AG10803 (cell line): ENCODE measurements around the gene FAM241B.

Experiments used
- DNase-seq: peaks from one replicate; pipeline ENCODE4 v3.0.0; 2010; ENCODE audit warnings: low read depth
- H3K4me3 ChIP-seq: 2 replicates; pipeline ENCODE4 v1.5.1; 2011; ENCODE audit warnings: mild to moderate bottlenecking, low read length, control low read depth
- TF ChIP-seq, protein P1 (sequence below): conservative IDR thresholded peaks from 2 replicates; pipeline ENCODE4 v1.5.1; 2011; ENCODE audit warnings: mild to moderate bottlenecking, low read length, control low read depth, inconsistent platforms

Gene FAM241B, protein sequence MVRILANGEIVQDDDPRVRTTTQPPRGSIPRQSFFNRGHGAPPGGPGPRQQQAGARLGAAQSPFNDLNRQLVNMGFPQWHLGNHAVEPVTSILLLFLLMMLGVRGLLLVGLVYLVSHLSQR

DNA sequence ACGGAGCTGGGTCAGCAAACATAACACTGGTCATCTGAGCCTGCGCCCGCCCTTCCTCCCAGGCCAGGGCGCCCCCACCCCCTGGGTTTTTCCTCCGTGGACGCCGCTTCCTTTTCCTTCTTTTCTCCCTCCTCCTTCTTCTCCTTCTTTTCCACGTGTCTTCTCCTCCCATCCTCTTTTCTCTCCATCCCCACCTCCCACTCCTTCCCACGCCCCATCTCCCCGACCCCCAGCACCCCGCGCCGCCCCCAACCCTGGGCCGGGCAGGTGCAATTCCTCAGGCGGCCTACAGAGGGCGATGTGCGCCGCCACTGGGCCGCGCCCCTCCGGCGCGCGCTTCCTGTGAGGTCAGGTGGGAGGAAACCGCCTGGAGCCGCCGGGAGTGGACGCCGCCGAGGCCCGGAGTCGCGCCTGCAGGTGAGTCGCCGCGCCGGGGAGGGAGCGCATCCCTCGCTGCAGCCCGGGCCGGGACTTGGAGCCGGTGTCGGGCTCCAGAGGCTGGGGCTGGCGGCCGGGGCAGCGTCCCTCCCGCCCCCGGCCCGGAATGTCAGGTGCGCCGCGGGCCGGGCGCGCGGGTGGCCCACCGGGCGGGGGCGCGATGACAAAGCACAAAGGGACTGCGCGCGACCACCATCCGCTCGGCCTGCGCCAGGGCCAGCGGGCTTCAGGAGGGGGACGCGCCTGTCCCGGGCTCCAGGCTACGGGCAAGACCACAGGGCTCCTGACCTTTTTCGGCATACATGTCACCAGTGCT is at the start of gene FAM241B:
TSS of gene FAM241B (plus strand) at position 351 of the 754 bp plus-strand sequence. CDS start 1,497 bp downstream, outside the sequence.
- TF ChIP-seq, protein P1, sequence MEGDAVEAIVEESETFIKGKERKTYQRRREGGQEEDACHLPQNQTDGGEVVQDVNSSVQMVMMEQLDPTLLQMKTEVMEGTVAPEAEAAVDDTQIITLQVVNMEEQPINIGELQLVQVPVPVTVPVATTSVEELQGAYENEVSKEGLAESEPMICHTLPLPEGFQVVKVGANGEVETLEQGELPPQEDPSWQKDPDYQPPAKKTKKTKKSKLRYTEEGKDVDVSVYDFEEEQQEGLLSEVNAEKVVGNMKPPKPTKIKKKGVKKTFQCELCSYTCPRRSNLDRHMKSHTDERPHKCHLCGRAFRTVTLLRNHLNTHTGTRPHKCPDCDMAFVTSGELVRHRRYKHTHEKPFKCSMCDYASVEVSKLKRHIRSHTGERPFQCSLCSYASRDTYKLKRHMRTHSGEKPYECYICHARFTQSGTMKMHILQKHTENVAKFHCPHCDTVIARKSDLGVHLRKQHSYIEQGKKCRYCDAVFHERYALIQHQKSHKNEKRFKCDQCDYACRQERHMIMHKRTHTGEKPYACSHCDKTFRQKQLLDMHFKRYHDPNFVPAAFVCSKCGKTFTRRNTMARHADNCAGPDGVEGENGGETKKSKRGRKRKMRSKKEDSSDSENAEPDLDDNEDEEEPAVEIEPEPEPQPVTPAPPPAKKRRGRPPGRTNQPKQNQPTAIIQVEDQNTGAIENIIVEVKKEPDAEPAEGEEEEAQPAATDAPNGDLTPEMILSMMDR: peak; percentile 53
- no peak within 1 kb of the TSS for H3K4me3 ChIP-seq
- no peak for DNase-seq

- no peak overlapping the region for H3K4me3 ChIP-seq
- TF ChIP-seq, protein P1: no peak
- DNase-seq: no peak
These were observed 49.6 kb upstream of the FAM241B start for GRCh38 chr10:69580435-69580834.

DNA sequence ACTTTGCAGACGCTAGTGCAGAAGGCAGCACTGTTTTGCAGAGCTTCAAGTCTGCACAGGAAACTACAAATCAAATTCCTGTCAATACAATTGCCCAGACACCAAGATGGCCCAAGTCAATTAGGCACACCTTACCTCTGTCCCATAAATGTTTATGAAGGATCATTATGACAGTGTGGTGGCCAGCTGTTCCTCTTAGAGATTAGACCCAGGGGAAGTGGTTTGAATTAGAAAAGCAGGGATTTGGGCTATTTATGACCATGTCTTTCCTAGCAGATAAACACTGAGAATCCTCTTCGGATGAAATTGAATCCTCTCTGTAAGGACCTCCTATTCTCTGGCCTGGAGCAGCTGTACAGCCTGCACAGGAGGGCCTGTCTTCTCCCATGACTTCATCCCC is 46.9 kb upstream of the FAM241B start:
- H3K4me3 ChIP-seq: no peak overlapping the region
- TF ChIP-seq, protein P1: no peak
- no peak for DNase-seq

- TF ChIP-seq, protein P1: no peak
- H3K4me3 ChIP-seq: no peak overlapping the region
- DNase-seq: no peak
These were observed 45.4 kb upstream of the FAM241B start for GRCh38 chr10:69584624-69585023.

DNA sequence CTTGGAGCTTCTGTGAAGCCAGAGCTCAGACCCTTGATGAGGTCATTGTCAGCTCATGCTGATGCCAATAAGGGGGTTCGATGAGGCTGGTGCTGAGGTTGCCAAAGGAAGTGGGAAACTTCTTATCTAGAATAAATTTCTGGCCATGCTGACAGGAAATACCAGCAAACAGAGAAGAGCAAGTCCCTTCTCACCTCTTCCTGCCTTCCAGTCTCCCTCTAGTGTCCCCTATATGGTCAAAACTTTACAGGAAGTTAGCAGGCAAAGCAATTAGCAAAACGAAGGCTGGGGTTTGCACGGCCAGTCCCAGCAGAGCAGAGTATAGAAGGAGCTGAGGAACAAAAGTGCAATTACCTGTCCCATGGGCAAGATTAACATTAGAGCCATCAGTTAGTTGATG is 41.7 kb upstream of the FAM241B start:
- TF ChIP-seq, protein P1: no peak
- DNase-seq: no peak
- H3K4me3 ChIP-seq: no peak overlapping the region

DNA sequence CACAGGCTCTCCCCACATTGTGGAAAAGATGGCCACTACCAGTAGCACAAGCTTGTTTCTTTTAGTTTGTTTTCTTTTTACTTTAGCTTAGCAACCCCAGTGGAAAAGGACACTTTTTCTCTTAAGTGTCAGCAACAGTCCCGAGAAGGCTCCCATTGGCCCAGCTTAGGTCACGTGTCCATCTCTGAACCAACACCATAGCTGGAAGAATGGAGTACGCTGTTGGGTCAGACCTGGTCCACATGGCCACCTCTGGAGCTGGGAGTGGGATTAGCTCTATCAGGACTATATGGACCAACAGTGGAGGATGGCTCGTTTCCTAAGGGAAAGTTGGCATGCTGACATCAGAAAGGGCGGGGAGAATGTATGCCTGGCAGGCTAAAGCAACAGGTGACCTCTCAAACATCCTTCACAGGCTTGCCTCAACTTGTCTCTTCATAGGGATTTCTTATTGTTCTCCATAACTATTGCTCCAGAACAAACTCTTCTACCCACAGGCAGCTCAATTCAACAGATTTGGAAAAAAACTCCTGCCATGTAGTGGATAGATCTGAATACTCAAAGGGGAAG is 29.2 kb upstream of the FAM241B start:
- no peak overlapping the region for H3K4me3 ChIP-seq
- TF ChIP-seq, protein P1: no peak
- no peak for DNase-seq

DNA sequence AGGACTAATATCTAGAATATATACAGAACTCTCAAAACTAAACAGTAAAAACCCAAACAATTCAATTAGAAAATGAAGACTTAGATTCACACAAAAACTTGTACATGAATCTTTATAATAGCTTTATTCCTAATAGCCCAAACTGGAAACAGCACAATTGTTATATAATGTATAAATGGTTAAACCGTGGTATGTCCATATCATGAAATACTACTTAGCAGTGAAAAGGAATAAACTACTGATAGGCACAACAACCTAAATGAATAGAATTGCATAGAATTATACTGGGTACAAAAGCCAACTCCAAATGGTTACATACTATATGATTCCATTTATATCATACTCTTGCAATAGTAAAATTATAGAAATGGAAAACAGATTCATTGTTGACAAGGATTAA is 21.0 kb upstream of the FAM241B start:
- no peak for DNase-seq
- TF ChIP-seq, protein P1: no peak
- H3K4me3 ChIP-seq: no peak overlapping the region
